Left forelimb (tissue), 1 donor: ENCODE data around the gene CD99.
"Not testable (repeated sequence)": the region's sequence is repeated elsewhere in the genome, so short reads cannot be mapped to it uniquely, and the experiment has no call there.

ENCODE experiments used
- DNase-seq: peaks from one replicate; pipeline ENCODE4 v3.0.0-alpha.2; 2018; ENCODE audit warnings: low spot score

The CD99 gene

GRCh38 chrX:2773166-2774055 lies 82.3 kb downstream of the CD99 start:
- not testable (repeated sequence) for DNase-seq

- DNase-seq: no peak
Observed at GRCh38 chrX:2774057-2774456, 83.0 kb downstream of the CD99 start.

GRCh38 chrX:2774776-2775175 lies 83.7 kb downstream of the CD99 start:
- DNase-seq: no peak

GRCh38 chrX:2780472-2781225 lies 89.6 kb downstream of the CD99 start:
- not testable (repeated sequence) for DNase-seq

- no peak for DNase-seq
Observed at GRCh38 chrX:2781226-2781571, 90.1 kb downstream of the CD99 start.

GRCh38 chrX:2781698-2782097 lies 90.6 kb downstream of the CD99 start:
- no peak for DNase-seq

GRCh38 chrX:2782171-2782570 lies 91.1 kb downstream of the CD99 start:
- DNase-seq: no peak

- DNase-seq: no peak
Observed at GRCh38 chrX:2782778-2783177, 91.7 kb downstream of the CD99 start.

- DNase-seq: no peak
Observed at GRCh38 chrX:2784026-2784425, 92.9 kb downstream of the CD99 start.

GRCh38 chrX:2785538-2785937 lies 94.4 kb downstream of the CD99 start:
- no peak for DNase-seq

GRCh38 chrX:2788980-2789379 lies 97.9 kb downstream of the CD99 start:
- no peak for DNase-seq

- no peak for DNase-seq
Observed at GRCh38 chrX:2789569-2789968, 98.5 kb downstream of the CD99 start.
